Measurements from ENCODE around the gene LRRC45. TPM values are rescaled to one million over a fixed set of nuclear protein-coding genes. Genes with fewer than 3 reads are reported as not detected.

Gene LRRC45
- total RNA-seq, 1 donor: 22.0 TPM

DNA sequence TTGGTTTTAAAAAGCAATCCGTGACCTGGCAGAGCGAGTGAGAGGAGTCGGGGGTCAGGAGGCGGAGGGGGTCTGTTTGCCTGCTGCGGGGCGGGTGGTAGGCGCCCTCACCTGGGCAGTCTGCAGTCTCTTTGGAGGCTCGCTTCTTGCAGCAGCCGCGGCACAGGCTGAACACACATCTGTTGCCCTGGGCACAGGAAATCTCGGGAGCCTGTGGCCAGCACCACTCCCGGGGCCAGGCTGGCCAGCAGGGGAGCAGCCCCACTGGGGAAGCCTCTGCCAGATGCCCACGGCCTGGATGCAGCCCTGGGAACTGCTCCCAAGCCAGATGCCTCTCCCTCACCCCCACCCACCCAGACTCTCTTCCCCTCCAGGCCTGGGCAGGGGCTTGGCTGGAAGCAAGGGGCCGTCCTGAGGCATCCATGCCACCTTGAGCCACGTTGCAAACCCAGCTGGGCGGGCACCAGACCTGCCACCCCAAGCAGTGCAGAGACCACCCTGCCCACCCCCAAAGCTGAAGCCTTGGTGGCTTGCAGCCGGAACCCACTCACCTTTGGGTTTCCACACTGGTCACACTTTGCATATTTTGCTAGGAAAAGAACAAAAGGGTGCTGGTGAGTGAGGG is 35.2 kb downstream of the LRRC45 start:
- H3K4me3 ChIP-seq (ENCODE audit: low read depth, low read length): no peak overlapping the region
- no peak for DNase-seq (ENCODE audit: low read depth)
- TF ChIP-seq, protein P1, sequence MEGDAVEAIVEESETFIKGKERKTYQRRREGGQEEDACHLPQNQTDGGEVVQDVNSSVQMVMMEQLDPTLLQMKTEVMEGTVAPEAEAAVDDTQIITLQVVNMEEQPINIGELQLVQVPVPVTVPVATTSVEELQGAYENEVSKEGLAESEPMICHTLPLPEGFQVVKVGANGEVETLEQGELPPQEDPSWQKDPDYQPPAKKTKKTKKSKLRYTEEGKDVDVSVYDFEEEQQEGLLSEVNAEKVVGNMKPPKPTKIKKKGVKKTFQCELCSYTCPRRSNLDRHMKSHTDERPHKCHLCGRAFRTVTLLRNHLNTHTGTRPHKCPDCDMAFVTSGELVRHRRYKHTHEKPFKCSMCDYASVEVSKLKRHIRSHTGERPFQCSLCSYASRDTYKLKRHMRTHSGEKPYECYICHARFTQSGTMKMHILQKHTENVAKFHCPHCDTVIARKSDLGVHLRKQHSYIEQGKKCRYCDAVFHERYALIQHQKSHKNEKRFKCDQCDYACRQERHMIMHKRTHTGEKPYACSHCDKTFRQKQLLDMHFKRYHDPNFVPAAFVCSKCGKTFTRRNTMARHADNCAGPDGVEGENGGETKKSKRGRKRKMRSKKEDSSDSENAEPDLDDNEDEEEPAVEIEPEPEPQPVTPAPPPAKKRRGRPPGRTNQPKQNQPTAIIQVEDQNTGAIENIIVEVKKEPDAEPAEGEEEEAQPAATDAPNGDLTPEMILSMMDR (IDR thresholded peaks at IDR 0.05; ENCODE audit: insufficient read depth, low read length): no peak

DNA sequence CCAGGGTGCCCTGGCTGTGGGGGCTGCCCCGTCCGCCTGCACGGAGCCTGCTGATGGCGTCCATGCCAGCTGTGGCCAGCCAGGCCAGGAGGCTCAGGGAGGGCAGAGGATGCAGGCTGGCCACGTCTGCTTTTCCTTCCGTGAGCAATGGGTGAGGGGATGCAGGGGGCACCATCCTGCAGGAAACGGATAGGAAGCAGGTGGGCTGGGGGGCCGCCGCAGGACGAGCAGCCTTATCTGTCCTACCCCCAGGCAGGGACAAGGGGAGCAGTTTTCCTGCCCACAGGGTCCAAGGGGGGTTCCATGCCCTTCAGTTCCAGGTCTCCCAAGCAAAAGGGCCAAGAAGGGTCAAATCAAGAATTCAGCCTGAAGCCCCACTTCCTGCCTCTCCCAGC is 35.7 kb downstream of the LRRC45 start:
- H3K4me3 ChIP-seq (ENCODE audit: low read depth, low read length): no peak overlapping the region
- DNase-seq (ENCODE audit: low read depth): no peak
- TF ChIP-seq, protein P1 (IDR thresholded peaks at IDR 0.05; ENCODE audit: insufficient read depth, low read length): no peak

DNA sequence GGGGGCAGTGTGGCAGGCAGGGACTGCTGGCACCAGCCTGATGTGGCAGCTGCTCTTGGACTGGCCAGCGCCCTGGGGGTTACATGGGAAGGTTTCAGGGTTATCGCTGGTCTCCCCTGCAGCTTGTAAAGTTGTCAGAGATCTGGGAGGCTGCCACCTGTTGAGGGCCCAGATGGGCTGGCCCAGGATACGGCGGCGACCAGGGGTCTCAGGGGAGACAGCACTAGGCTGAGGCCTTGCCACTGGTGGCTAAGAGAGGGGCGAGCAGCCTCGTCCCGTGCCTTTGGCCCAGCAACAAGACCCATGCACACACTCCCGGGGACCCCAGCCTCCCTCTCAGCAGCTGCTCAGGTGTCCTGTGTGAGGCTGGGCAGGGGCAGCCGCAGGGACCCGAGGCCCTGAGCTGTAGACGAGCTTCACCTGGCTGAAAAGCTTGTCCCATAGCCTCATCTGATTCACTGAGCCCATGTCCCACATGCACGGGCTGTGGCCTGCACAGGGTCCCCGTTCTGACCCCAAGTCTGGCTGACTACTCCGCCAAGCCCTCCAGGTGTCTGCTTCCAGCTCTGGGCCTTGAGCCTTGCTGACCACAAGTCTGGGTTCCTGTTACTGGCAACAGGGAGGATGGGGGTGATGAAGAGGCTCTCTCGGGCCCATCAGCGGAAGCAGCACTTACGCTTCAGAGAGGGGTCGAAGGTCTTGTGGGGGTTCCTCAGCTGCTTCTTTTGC is 36.3 kb downstream of the LRRC45 start:
- TF ChIP-seq, protein P1 (IDR thresholded peaks at IDR 0.05; ENCODE audit: insufficient read depth, low read length): no peak
- no peak for DNase-seq (ENCODE audit: low read depth)
- no peak overlapping the region for H3K4me3 ChIP-seq (ENCODE audit: low read depth, low read length)

DNA sequence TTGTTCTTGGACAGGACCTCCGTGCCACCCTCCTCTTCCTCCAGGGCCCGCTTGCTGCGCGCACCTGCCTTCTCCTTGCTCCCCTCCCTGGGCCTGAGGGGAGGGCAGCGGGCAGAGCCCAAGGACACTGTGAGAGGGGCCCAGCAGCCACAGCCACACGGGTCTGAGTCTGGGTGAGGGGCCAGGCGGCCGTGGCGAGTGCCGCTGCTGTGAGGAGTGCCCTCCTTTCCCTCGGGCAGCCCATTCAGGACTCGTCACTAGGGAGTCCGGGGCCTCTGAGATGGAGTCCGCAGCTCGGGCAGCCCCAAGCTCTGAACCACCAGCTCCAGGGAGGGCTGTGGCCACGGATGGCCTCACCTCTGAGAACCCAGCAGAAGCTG is 36.9 kb downstream of the LRRC45 start:
- DNase-seq (ENCODE audit: low read depth): no peak
- TF ChIP-seq, protein P1 (IDR thresholded peaks at IDR 0.05; ENCODE audit: insufficient read depth, low read length): no peak
- H3K4me3 ChIP-seq (ENCODE audit: low read depth, low read length): no peak overlapping the region

DNA sequence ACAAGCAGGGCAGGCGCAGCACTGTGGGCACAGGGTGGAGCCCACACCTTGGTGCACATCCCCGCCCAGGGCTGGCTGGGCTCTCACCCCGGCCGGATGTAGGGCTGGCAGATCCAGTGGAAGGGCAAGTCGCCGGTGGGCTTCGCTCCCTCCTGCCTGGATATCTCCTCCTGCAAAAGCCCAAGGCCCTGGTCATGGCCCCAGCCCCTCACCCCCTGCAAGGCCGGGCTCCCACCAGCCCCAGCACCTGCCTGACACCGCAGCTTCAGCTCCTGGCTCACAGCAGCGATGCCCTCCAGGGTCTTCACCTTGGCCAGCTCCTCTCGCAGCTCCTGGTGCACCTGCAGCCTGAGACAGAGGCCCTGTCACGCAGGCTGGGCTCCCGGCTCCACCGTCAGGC is 37.5 kb downstream of the LRRC45 start:
- DNase-seq (ENCODE audit: low read depth): no peak
- TF ChIP-seq, protein P1 (IDR thresholded peaks at IDR 0.05; ENCODE audit: insufficient read depth, low read length): no peak
- H3K4me3 ChIP-seq (ENCODE audit: low read depth, low read length): no peak overlapping the region

DNA sequence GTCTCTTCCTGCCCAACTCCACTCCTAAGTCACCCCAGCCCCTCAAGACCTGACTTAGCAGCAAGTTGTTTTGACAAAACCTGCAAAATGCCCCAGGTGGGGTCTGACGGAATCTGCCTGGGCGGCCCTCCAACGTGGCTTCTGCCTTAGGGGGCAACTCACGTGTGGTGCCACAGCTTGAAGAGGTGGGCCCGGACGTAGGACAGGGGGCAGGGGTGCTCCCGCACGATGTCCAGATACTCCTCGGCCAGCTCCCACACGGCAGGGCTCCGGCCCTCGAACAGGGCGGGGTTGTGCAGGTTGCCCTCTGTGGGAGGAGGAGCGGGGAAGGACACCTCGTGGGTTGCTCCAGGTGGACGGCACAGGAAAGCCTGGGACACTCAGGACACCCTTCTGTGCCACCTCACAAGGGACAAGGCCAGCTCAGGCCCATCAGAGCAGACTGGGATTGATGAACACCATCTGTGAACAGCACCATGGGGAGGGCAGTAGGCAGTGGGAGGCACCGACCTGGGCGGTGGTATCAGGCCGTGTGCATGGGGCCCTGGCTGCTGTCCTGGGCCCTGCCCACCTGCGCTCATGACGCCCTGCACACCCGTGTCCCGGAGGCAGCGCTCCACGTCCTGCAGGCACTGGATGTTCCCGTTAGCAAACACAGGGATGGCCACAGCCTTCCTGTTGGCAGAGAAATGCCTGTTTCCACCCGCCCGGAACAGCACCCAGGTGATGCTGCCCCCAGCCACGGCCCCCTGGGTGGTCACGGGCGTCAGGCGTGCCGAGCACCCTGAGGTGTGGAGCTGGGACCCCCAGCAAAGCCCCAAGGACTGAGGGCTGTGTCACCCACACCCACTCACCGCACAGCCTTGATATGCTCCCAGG is 38.2 kb downstream of the LRRC45 start:
- DNase-seq (ENCODE audit: low read depth): no peak
- TF ChIP-seq, protein P1 (IDR thresholded peaks at IDR 0.05; ENCODE audit: insufficient read depth, low read length): no peak
- no peak overlapping the region for H3K4me3 ChIP-seq (ENCODE audit: low read depth, low read length)

Data from fibroblast of the aortic adventitia (primary cell).